ENCODE data around the gene DPF3.

DNA sequence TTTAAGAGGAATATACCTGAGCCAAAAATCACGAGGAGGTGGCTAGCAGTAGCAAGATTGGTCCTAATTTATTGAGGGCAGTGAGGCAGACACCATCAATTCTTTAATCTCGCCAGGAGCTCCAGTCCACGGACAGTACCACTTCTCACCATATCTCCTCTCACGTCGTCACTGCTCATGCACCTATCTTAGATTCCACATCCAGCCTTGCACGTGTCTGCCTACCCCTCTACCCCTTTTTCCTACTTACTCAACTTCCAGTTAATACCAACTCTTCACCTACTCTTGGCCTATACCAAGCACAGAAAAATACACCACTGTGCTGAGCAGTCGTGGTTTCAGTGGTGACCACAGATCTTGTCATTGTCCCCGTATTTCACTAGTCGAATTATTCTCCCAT, 246.1 kb downstream of the DPF3 start:
- no peak for TF ChIP-seq POLR2A (IDR thresholded peaks at IDR 0.05)
- TF ChIP-seq, protein P1, sequence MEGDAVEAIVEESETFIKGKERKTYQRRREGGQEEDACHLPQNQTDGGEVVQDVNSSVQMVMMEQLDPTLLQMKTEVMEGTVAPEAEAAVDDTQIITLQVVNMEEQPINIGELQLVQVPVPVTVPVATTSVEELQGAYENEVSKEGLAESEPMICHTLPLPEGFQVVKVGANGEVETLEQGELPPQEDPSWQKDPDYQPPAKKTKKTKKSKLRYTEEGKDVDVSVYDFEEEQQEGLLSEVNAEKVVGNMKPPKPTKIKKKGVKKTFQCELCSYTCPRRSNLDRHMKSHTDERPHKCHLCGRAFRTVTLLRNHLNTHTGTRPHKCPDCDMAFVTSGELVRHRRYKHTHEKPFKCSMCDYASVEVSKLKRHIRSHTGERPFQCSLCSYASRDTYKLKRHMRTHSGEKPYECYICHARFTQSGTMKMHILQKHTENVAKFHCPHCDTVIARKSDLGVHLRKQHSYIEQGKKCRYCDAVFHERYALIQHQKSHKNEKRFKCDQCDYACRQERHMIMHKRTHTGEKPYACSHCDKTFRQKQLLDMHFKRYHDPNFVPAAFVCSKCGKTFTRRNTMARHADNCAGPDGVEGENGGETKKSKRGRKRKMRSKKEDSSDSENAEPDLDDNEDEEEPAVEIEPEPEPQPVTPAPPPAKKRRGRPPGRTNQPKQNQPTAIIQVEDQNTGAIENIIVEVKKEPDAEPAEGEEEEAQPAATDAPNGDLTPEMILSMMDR (IDR thresholded peaks at IDR 0.05) = no peak
